B cell (primary cell): Measurements from ENCODE around the gene ABCC1.

Experiments used
- CTCF ChIP-seq: fragments of 200-600 bp; IDR thresholded peaks from one replicate; pipeline ENCODE4 v1.8.0; 2022; ENCODE audit warnings: antibody characterized with exemption, mild to moderate bottlenecking
- EZH2 ChIP-seq: IDR thresholded peaks from 2 replicates; pipeline ENCODE4 v1.6.1; 2012; ENCODE audit warnings: borderline replicate concordance, low read depth, mild to moderate bottlenecking, moderate library complexity, low read length; ENCODE audit not compliant: insufficient read depth, poor library complexity, severe bottlenecking

- TF ChIP-seq CTCF (no peak), EZH2 (no peak)
These were observed 33.8 kb upstream of the ABCC1 start for GRCh38 chr16:15915555-15916081.
